HG03103 (cell line): ENCODE measurements around the gene NCAN.
"Not testable (repeated sequence)": the region's sequence is repeated elsewhere in the genome, so short reads cannot be mapped to it uniquely, and the experiment has no call there.

ENCODE experiments used
- ATAC-seq: cut with Tn5 transposase; IDR thresholded peaks from one replicate; pipeline ENCODE4 v1.9.1; 2021; ENCODE audit warnings: low read depth; ENCODE audit not compliant: unreplicated experiment

The NCAN gene

DNA sequence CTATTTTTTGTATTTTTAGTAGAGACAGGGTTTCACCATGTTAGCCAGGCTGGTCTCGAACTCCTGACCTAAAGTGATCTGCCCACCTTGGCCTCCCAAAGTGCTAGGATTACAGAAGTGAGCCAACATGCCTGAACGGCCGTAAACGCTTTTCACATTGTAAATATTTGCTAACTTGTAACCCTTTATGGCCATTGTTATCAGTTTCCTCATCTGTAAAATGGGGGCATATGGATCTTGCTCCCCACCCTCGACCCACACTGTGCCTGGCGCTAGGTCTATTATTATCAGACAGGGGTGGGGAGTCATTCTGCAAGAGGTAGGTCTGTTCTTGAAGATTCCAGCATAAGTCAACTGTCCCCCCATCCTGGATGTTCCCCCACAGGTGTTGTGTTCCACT is 11.9 kb downstream of the NCAN start:
- ATAC-seq: no peak

DNA sequence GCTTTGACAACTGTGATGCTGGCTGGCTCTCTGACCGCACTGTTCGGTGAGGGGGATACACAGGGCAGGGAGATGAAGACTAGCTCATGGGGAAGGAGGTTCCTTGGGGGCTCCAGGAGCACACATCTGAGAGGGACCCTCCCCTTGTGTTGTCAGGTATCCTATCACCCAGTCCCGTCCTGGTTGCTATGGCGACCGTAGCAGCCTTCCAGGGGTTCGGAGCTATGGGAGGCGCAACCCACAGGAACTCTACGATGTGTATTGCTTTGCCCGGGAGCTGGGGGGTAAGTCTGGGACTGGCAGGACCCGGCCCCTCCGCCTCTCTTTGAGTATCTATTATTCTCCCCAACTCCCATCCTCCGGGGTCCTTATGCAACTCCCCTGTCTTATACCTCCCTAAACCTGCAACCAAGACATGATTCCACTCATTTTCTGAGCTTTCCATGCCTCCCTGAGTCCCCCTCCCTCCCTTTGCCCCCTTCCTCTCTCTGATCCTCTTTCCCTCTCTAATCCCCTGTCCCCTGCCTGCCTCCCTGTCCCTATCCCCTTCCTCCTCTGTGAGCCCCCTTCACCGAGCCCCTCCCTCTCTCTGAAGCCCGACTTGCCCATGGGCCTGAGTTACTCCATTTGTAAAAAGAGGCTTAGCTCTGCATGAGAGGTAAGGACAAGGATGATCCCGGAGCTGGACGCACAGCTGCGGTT is 12.5 kb downstream of the NCAN start:
- ATAC-seq: no peak

GRCh38 chr19:19224852-19225494 is 13.2 kb downstream of the NCAN start:
- no peak for ATAC-seq

- no peak for ATAC-seq
Measured at GRCh38 chr19:19226204-19226603, 14.4 kb downstream of the NCAN start.

GRCh38 chr19:19226663-19227062 is 14.9 kb downstream of the NCAN start:
- no peak for ATAC-seq

- no peak for ATAC-seq
Measured at GRCh38 chr19:19227217-19227616, 15.5 kb downstream of the NCAN start.

DNA sequence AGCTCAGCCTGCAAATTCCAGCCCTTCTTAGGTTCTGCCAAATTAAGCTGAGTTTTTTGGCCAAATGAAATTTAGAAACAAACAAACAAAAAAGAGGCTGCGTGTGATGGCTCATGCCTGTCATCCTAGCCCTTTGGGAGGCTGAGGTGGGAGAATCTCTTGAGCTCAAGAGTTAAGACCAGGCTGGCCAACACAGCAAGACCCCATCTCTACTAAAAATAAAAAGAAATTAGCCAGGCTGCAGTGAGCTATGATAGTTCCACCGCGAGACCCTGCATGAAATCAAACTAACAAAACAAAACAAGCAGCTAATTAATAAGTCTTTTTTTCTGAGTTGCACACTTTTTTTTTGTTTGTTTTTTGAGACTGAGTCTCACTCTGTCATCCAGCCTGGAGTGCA is 17.9 kb downstream of the NCAN start:
- no peak for ATAC-seq

GRCh38 chr19:19230999-19231398 is 19.2 kb downstream of the NCAN start:
- ATAC-seq: no peak

- ATAC-seq: no peak
Measured at GRCh38 chr19:19232261-19232721, 20.5 kb downstream of the NCAN start.

DNA sequence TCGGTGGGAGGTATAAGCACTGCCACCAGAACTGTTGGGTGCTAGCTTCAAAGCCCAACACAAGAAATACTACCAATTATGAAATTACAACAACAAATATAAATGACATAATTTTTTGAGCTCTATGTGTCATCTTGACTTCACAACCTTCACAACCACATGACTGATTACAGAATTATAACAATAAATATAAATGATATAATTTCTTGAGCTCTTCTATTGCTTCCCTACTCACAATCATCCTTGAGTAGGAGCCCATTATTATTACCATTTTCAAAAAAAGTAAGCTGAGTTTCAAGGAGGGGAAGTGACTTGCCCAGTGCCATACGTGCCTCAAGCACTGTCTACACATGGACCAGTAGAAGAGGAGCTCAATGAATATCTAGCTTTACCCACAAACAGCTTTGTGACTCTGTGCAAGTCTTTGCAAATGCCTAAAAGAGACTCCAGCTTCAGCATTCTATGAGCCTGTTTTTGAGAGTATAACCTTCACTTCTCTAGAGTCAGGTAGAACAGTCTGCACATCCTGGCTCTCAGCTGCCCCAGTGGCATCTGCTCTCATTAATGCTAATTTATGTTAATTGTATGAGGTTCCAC is 22.6 kb downstream of the NCAN start:
- no peak for ATAC-seq

DNA sequence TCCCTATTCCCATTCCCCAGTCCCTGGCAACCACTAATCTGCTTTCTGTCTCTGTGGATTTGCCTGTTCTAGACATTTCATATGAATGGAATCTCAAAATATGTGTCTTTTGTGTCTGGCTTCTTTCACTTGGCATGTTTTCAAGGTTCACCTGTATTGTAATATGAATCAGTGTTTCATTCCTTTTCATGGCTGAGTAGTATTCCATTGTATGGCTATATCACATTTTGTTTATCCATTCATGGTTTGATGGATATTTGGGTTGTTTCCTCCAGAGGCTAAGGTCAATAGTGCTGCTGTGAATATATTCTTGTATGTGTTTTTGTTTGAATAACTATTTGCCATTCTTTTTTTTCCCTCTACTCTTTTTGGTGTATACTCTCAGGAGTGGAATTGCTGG is 24.4 kb downstream of the NCAN start:
- ATAC-seq: no peak

GRCh38 chr19:19238126-19238894 is 26.6 kb downstream of the NCAN start:
- no peak for ATAC-seq

DNA sequence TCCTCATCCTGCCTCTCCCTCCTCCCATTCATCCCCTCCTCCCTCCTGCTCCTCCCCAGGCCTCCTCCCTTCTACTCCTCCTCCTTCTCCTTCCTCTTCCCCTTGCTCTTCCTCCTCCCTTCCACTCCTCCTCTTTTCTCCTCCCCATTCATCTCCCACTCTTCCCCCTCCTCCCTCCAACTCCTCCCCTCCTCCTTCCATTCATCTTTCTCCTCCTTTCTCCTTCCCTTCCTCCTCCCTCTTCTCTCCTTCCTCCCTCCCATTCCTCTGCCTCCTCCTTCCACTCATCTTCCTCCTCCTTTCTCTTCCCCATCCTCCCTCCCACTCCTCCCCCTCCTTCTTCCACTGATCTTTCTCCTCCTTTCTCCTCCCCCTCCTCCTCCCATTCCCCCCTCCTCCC is 27.9 kb downstream of the NCAN start:
- no peak for ATAC-seq

- ATAC-seq: no peak
Measured at GRCh38 chr19:19240476-19240875, 28.7 kb downstream of the NCAN start.

GRCh38 chr19:19250196-19250801 is 38.5 kb downstream of the NCAN start:
- no peak for ATAC-seq

GRCh38 chr19:19253409-19253808 is 41.7 kb downstream of the NCAN start:
- not testable (repeated sequence) for ATAC-seq

GRCh38 chr19:19256072-19256969 is 44.6 kb downstream of the NCAN start:
- no peak for ATAC-seq

DNA sequence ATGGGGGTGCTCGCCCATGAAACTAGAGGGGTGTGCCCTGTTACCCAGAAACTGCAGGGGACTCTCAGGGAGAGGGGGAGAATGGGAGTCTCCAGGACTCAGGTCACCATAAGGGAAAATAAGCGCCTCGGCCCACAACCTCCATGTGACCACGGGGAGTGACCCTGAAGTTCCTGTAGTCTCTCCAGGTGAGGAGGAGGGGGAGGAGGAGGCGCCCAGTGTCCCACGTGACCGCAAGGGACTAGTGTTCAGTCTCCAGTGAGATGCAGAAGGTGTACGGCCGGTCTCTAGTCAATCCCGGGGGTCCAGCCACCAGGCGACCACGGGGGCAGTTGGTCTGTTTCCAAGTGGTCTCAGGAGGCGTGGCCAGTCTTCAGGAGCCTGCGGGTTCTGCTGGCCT is 45.4 kb downstream of the NCAN start:
- no peak for ATAC-seq

DNA sequence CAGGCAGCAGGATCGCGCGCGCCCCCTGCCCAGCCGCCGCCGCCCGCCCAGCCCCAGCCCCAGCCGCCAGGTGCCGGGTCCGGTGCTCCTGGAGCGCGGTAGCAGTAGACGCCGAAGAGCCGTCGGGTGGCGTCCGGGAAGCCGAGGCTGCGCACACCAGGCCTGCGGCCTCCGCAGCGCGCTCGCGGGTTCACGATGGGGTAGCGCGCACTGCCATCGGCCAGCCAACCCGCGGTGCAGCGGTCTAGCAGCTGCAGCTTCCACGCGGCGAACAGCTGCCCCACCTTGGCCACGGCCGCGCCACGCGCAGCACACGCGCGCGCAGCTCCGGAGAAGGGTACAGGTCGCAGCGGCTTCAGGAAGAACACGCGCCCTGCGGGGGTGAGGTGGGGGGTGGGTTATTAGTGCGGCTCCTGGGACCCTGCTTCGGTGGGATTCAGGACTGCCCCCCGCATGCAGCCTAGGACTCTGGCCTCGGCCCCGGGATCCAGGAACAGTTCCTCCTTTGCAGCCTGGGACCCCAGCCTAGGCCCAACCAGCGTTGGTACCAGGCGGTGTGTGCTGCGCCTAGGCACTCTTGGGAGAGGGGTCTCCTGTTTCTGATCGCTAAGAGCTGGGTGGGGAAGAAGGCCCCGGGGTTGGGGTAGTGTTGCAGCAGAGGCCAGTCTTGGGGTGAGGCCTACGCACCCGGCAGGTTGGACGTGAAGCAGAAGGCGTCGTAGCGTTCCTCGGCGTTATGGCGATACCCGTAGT is 46.3 kb downstream of the NCAN start:
- no peak for ATAC-seq
